WTC11 (cell line): ENCODE results near the gene KRT27.

Source experiments
- ARID4B ChIP-seq: sonication (generic); formaldehyde crosslinking; IDR thresholded peaks from 2 replicates; pipeline ENCODE4 v1.8.0; 2023; ENCODE audit warnings: missing genetic modification reagents, mild to moderate bottlenecking, borderline replicate concordance
- CTCF ChIP-seq: fragments of 200-600 bp; IDR thresholded peaks from 2 replicates; pipeline ENCODE4 v1.8.0; 2022; ENCODE audit warnings: antibody characterized with exemption

GRCh38 chr17:40726919-40727318, 55.4 kb downstream of the KRT27 start:
- TF ChIP-seq ARID4B (CRISPR knock-in tag) (no peak), CTCF (no peak)
